ENCODE measurements around the gene AK9. TPM values are rescaled to one million over a fixed set of nuclear protein-coding genes. Genes with fewer than 3 reads are reported as not detected.

The AK9 gene
- total RNA-seq, 4 donors from 2014 or later = 3.9 to 8.2 (median 7.1) TPM

DNA sequence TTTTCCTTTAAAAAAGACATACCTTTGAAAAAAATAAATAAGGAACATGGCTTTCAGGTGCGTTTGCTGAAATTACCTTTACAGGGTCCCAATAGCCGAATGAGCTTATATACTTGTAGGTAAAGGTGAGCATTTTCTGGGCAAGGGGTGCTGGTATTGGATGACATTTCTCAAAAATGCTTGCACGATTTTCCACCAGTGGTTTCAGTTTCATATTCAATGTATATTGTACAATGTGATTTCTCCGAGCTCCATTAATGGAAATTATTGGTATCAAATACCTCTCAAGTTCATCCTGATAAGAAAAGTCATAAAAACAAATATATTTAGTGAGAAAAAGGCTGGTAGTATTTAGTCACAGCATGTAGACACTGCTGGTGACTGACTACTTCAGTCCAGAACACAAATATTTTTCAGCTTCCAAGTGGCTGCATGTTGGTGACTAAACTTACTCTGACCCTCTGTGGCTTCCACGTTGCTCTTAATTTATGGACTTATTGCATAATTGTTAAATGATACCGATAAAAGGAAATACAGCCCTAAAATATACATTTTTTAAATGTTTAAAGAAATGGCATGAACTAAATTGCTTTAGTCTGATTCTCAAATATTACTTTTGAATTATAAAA is 175.1 kb downstream of the AK9 start:
- Histone ChIP-seq H3K27ac (no peak overlapping the region), H3K9me3 (no peaks in the 10 kb centered on the region), H3K36me3 (no peaks in the 10 kb centered on the region), H3K4me3 (no peak overlapping the region), H3K4me1 (peaks cover 0 to 8% of the 10 kb centered on the region in 2 donors), H3K27me3 (no peaks in the 10 kb centered on the region)
- intact Hi-C loops (cut with DNase I; ENCODE audit: low total_unique reads) = no loop called here
- ATAC-seq (no peak), DNase-seq (no peak)
- in situ Hi-C loops (cut with MboI; ENCODE audit: low sequenced_read_pairs in 4 of 4) = no loop called here
- TF ChIP-seq POLR2A (IDR thresholded peaks at IDR 0.05) = no peak
- no peak for TF ChIP-seq CTCF (IDR thresholded peaks at IDR 0.05 in 4 of 5, conservative IDR thresholded peaks at IDR 0.05 in 1 of 5)

- no peaks in the 10 kb centered on the region for H3K27me3 ChIP-seq
- ATAC-seq = no peak
- TF ChIP-seq POLR2A (IDR thresholded peaks at IDR 0.05) (no peak), CTCF (IDR thresholded peaks at IDR 0.05 in 4 of 5, conservative IDR thresholded peaks at IDR 0.05 in 1 of 5) (no peak)
- DNase-seq = no peak
- no peak overlapping the region for H3K4me3 ChIP-seq
- intact Hi-C loops (cut with DNase I; ENCODE audit: low total_unique reads) (no loop called here), in situ Hi-C loops (cut with MboI; ENCODE audit: low sequenced_read_pairs in 4 of 4) (no loop called here)
- no peak overlapping the region for H3K27ac ChIP-seq
- H3K9me3 ChIP-seq = no peaks in the 10 kb centered on the region
- H3K36me3 ChIP-seq = no peaks in the 10 kb centered on the region
- H3K4me1 ChIP-seq = peaks cover 0 to 8% of the 10 kb centered on the region in 2 donors
Observed at GRCh38 chr6:109514946-109515345, 176.1 kb downstream of the AK9 start.

DNA sequence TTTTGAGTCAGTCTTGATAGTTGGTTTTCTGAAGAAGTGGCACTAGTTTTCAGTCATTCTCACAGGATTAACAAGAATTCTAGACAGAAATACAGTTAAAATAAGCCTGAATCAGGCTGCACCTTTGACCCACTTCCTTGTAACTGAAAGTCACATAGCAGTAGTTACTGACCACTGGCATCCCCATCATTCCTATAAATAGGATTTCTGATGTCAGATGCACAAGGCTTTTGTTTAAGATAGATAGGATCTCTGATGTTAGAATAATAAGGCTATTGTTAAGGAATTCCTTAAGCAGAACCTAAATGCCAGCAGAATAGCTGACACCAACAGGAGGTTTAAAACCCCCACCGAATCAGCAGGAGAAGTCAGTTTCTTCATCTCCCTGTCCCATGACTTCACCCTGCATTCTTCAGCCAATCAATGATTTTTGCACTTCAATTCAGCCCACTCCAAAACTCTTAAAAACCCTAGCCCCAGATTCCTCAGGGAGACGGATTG is 177.4 kb downstream of the AK9 start:
- ATAC-seq = no peak
- intact Hi-C loops (cut with DNase I; ENCODE audit: low total_unique reads) (no loop called here), in situ Hi-C loops (cut with MboI; ENCODE audit: low sequenced_read_pairs in 4 of 4) (no loop called here)
- Histone ChIP-seq H3K36me3 (no peaks in the 10 kb centered on the region), H3K27ac (no peak overlapping the region), H3K4me1 (peaks cover 0 to 8% of the 10 kb centered on the region in 2 donors), H3K27me3 (no peaks in the 10 kb centered on the region), H3K9me3 (no peaks in the 10 kb centered on the region), H3K4me3 (no peak overlapping the region)
- TF ChIP-seq CTCF (IDR thresholded peaks at IDR 0.05 in 4 of 5, conservative IDR thresholded peaks at IDR 0.05 in 1 of 5) = no peak
- no peak for TF ChIP-seq POLR2A (IDR thresholded peaks at IDR 0.05)
- no peak for DNase-seq

- Histone ChIP-seq H3K4me1 (peaks cover 0 to 8% of the 10 kb centered on the region in 2 donors), H3K36me3 (no peaks in the 10 kb centered on the region), H3K9me3 (no peaks in the 10 kb centered on the region), H3K27me3 (no peaks in the 10 kb centered on the region), H3K4me3 (no peak overlapping the region), H3K27ac (no peak overlapping the region)
- no peak for DNase-seq
- intact Hi-C loops (cut with DNase I; ENCODE audit: low total_unique reads) = no loop called here
- TF ChIP-seq CTCF (IDR thresholded peaks at IDR 0.05 in 4 of 5, conservative IDR thresholded peaks at IDR 0.05 in 1 of 5) (no peak), POLR2A (IDR thresholded peaks at IDR 0.05) (no peak)
- ATAC-seq = no peak
- in situ Hi-C loops (cut with MboI; ENCODE audit: low sequenced_read_pairs in 4 of 4) = no loop called here
Observed at GRCh38 chr6:109512271-109512817, 178.7 kb downstream of the AK9 start.

Data from gastrocnemius medialis (tissue), 4 donors.